Mesenchymal stem cell (in vitro differentiated cells and primary cell): ENCODE data around the gene FADD.

Experiments used
- DNase-seq: peaks from one replicate; pipeline ENCODE4 v3.0.0-alpha.2; 2013
- H2AFZ ChIP-seq: one replicate; pipeline ENCODE4 v1.6.1; 2013; ENCODE audit warnings: low read depth, mild to moderate bottlenecking, control low read depth, inconsistent platforms, low read length, moderate library complexity
- H2AK5ac ChIP-seq: 2 replicates; pipeline ENCODE4 v1.6.1; 2013; ENCODE audit warnings: low read length, moderate library complexity, mild to moderate bottlenecking, inconsistent platforms; ENCODE audit not compliant: severe bottlenecking
- H2BK120ac ChIP-seq: one replicate; pipeline ENCODE4 v1.6.1; 2013; ENCODE audit warnings: low read depth, mild to moderate bottlenecking, inconsistent platforms, low read length, moderate library complexity
- H2BK12ac ChIP-seq, 2 experiments: one replicate each; pipeline ENCODE4 v1.6.1; 2013; ENCODE audit warnings: inconsistent platforms in 2 of 2, low read length in 2 of 2, mild to moderate bottlenecking in 2 of 2, moderate library complexity in 2 of 2, control low read depth in 1 of 2
- H2BK15ac ChIP-seq: one replicate; pipeline ENCODE4 v1.6.1; 2013; ENCODE audit warnings: mild to moderate bottlenecking, low read depth, inconsistent platforms; ENCODE audit not compliant: poor library complexity, severe bottlenecking
- H2BK5ac ChIP-seq: 2 replicates; pipeline ENCODE4 v1.6.1; 2013; ENCODE audit warnings: low read depth, mild to moderate bottlenecking, low read length, control low read depth, inconsistent platforms; ENCODE audit not compliant: poor library complexity, severe bottlenecking
- H3K14ac ChIP-seq, 2 experiments: one replicate each; pipeline ENCODE4 v1.6.1; 2013; ENCODE audit warnings: inconsistent platforms in 2 of 2, low read length in 2 of 2, control low read depth in 1 of 2, mild to moderate bottlenecking in 1 of 2, moderate library complexity in 1 of 2
- H3K18ac ChIP-seq, 2 experiments: one replicate each; pipeline ENCODE4 v1.6.1; 2013; ENCODE audit warnings: inconsistent platforms in 2 of 2, low read length in 2 of 2, control low read depth in 1 of 2, low read depth in 1 of 2, mild to moderate bottlenecking in 1 of 2
- H3K23ac ChIP-seq, 2 experiments: one replicate each; pipeline ENCODE4 v1.6.1; 2013; ENCODE audit warnings: inconsistent platforms in 2 of 2, low read length in 2 of 2, mild to moderate bottlenecking in 2 of 2, moderate library complexity in 2 of 2, control low read depth in 1 of 2
- H3K27ac ChIP-seq: 2 replicates; pipeline ENCODE4 v1.5.1; 2013; ENCODE audit warnings: mild to moderate bottlenecking, moderate library complexity, low read length, control low read depth, inconsistent platforms; ENCODE audit not compliant: poor library complexity, severe bottlenecking
- H3K27me3 ChIP-seq, 2 experiments: 2 replicates each; pipeline versions ENCODE4 v1.6.1 to v1.7.0; 2013; ENCODE audit warnings: low read length in 2 of 2, mild to moderate bottlenecking in 2 of 2, moderate library complexity in 2 of 2, control low read depth in 1 of 2, inconsistent platforms in 1 of 2; ENCODE audit not compliant: control insufficient read depth in 1 of 2, insufficient read depth in 1 of 2
- H3K36me3 ChIP-seq, 2 experiments: 2 replicates each; pipeline versions ENCODE4 v1.6.1 to v1.7.0; 2013; ENCODE audit warnings: low read length in 2 of 2, control low read depth in 1 of 2, inconsistent platforms in 1 of 2, low read depth in 1 of 2, mild to moderate bottlenecking in 1 of 2; ENCODE audit not compliant: insufficient read depth in 2 of 2, control insufficient read depth in 1 of 2
- H3K4ac ChIP-seq, 2 experiments: one replicate each; pipeline ENCODE4 v1.6.1; 2013; ENCODE audit warnings: inconsistent platforms in 2 of 2, low read length in 2 of 2, mild to moderate bottlenecking in 2 of 2, moderate library complexity in 2 of 2, control low read depth in 1 of 2, low read depth in 1 of 2
- H3K4me1 ChIP-seq: 2 replicates; pipeline ENCODE4 v1.6.1; 2013; ENCODE audit warnings: low read depth, low read length, control low read depth; ENCODE audit not compliant: control insufficient read depth, insufficient read depth
- H3K4me2 ChIP-seq: 2 replicates; pipeline ENCODE4 v1.6.1; 2013; ENCODE audit warnings: low read length, mild to moderate bottlenecking, inconsistent platforms; ENCODE audit not compliant: poor library complexity, severe bottlenecking
- H3K4me3 ChIP-seq, 2 experiments: 2 replicates each; pipeline versions ENCODE4 v1.5.1 to v1.7.0; 2013; ENCODE audit warnings: low read length in 2 of 2, mild to moderate bottlenecking in 2 of 2, control low read depth in 1 of 2, low read depth in 1 of 2; ENCODE audit not compliant: insufficient read depth in 1 of 2
- H3K79me1 ChIP-seq: replicated peaks from 2 replicates; pipeline ENCODE4 v1.6.1; 2013; ENCODE audit warnings: mild to moderate bottlenecking, control low read depth, low read length, inconsistent platforms; ENCODE audit not compliant: poor library complexity, severe bottlenecking
- H3K9ac ChIP-seq: 2 replicates; pipeline ENCODE4 v1.7.0; 2013; ENCODE audit warnings: mild to moderate bottlenecking, low read length, moderate library complexity
- H3K9me3 ChIP-seq: 2 replicates; pipeline ENCODE4 v1.7.0; 2013; ENCODE audit warnings: mild to moderate bottlenecking, low read length; ENCODE audit not compliant: control insufficient read depth
- H4K8ac ChIP-seq: one replicate; pipeline ENCODE4 v1.6.1; 2013; ENCODE audit warnings: inconsistent platforms, mild to moderate bottlenecking, low read length, moderate library complexity
- H4K91ac ChIP-seq: one replicate; pipeline ENCODE4 v1.6.1; 2013; ENCODE audit warnings: mild to moderate bottlenecking, low read length, inconsistent platforms
- WGBS: methylation state at CpG from one replicate; pipeline ENCODE4 v1.1.7; 2013; ENCODE audit warnings: mixed read lengths; 5-methylcytosine and 5-hydroxymethylcytosine counted together

Gene FADD

DNA sequence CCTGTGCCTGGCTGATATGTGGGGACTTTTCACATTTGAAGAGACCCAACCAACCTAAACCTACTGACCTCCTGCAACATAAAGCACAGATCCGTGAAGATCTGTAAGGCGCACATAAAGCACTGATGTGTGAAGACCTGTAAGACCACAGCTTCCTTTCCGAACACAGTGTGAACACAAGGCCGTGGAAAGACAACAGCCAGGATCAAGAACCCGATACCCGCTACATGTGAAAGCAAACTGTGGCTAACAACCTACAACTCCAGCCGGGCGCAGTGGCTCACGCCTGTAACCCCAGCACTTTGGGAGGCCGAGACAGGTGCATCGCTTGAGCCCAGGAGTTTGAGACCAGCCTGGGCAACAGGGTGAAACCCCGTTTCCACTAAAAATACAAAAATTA is 49.7 kb downstream of the FADD start:
- Histone ChIP-seq H3K79me1 (no peaks in the 10 kb centered on the region), H2BK15ac (no peak overlapping the region), H3K18ac (no peak overlapping the region), H3K9me3 (no peaks in the 10 kb centered on the region), H3K4me1 (peaks cover 9% of the 10 kb centered on the region), H3K27me3 (peaks cover 0 to 2% of the 10 kb centered on the region in 2 experiments), H2BK5ac (no peak overlapping the region), H2BK12ac (no peak overlapping the region), H3K27ac (no peak overlapping the region), H2AFZ (no peak overlapping the region), H4K8ac (no peak overlapping the region), H3K4me2 (no peak overlapping the region), H2BK120ac (no peak overlapping the region), H4K91ac (no peak overlapping the region), H2AK5ac (no peak overlapping the region), H3K36me3 (no peaks in the 10 kb centered on the region), H3K4me3 (no peak overlapping the region), H3K23ac (no peak overlapping the region), H3K9ac (no peak overlapping the region), H3K4ac (no peak overlapping the region), H3K14ac (no peak overlapping the region)
- WGBS, result 96% methylated on average over 12 of the region's 12 CpGs
- no peak for DNase-seq

- no peak overlapping the region for H3K14ac ChIP-seq
- no peak overlapping the region for H3K4me3 ChIP-seq
- H3K23ac ChIP-seq, result no peak overlapping the region
- H3K18ac ChIP-seq, result no peak overlapping the region
- H3K4me1 ChIP-seq, result peaks cover 7% of the 10 kb centered on the region
- WGBS, result 80% methylated on average over 10 of the region's 12 CpGs
- no peak overlapping the region for H4K8ac ChIP-seq
- H2BK12ac ChIP-seq, result no peak overlapping the region
- H3K9ac ChIP-seq, result no peak overlapping the region
- no peak overlapping the region for H2AK5ac ChIP-seq
- H3K27me3 ChIP-seq, result peaks cover 0 to 2% of the 10 kb centered on the region in 2 experiments
- no peak overlapping the region for H4K91ac ChIP-seq
- H3K79me1 ChIP-seq, result no peaks in the 10 kb centered on the region
- H2BK120ac ChIP-seq, result no peak overlapping the region
- no peaks in the 10 kb centered on the region for H3K9me3 ChIP-seq
- H3K4me2 ChIP-seq, result no peak overlapping the region
- H3K4ac ChIP-seq, result no peak overlapping the region
- no peak overlapping the region for H2BK15ac ChIP-seq
- H2BK5ac ChIP-seq, result no peak overlapping the region
- no peak overlapping the region for H3K27ac ChIP-seq
- DNase-seq, result no peak
- H2AFZ ChIP-seq, result no peak overlapping the region
- no peaks in the 10 kb centered on the region for H3K36me3 ChIP-seq
These were observed 52.5 kb downstream of the FADD start for GRCh38 chr11:70255477-70256116.
